ENCODE results near the gene VIPR2.
"Not testable (repeated sequence)": the region's sequence is repeated elsewhere in the genome, so short reads cannot be mapped to it uniquely, and the experiment has no call there.

The VIPR2 gene

DNA sequence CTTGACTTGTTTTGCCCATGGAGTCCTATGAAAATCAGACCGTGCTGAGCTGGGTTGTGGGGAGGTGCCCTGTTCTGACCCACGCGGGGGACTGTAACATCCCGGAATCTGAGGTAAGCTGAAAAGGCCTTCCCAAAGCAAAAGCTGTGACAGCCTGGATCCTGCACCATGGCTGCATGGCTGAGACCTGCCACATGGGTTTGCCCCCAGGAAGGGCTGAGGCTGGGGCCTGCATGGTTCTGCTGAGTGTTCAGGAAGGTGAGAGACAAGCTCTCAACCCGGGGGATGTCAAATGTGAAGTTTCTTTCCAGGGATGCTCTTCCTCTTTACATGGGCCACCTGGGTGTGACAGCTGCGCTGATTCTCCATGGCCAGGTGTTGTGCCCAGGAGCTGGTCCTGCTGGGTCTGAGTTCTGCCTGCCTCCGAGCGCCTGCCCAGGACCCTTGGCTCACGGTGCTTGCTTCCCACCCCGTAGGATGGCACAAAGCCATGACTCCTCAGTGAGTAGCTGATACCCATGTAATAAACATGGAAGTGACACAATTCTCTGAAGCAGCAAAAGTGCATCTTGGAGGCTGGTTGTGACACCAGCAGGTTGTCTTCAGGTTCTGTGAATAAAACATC is 58.3 kb downstream of the VIPR2 start:
- DNase-seq: no peak

DNA sequence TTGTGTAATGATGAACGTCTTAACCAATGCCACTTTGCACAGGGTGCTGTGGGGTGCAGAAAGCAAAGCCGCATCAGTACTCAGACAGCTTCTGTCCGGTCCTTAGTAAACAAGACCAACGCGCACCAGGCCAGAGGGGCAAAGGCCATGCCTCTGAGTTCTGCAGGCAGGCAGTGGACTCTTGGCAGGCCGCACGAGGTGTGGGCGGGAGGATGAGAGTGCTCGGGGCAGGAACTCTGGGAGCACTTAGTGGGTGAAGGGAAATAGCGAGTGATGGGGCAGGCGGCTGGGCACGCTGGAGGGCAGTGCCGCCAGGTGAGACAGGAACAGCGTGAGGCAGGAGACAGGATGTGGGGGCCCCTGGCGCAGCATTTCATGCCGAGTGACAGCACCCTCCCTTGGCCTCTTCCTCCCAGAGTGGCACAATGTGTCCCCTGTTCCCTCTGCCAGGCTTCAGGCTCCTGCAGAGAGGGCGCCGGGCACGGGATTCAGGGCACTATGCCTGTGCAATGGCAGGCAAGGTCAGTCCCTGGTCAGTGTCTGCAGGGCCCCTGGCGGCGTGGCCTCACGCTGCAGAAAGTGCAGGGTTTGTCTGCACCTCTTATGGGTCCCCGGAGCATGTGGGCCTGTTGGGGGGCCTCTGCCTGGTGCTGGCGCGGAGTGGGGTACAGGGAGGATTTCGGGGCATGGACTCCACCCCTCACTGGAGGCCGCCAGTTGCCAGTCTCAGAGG is 60.4 kb downstream of the VIPR2 start:
- no peak for DNase-seq

DNA sequence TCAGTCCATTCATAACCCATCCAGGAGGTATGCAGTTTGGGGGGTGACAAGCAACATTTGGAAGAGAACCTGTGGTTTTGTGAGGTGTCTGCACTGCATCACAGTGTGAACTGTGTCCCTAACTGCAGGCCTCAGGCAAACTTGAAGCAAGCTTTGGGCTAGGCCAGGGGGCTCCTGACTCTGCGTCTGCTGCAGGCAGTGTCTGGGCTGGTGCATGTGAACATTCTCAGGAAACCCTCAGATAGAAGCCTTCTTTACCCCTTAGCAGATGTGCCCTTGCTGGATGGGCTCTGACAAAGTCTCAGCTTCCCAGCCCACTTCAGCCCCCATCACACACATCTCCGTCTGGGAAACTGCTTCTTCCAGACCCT is 61.0 kb downstream of the VIPR2 start:
- no peak for DNase-seq

DNA sequence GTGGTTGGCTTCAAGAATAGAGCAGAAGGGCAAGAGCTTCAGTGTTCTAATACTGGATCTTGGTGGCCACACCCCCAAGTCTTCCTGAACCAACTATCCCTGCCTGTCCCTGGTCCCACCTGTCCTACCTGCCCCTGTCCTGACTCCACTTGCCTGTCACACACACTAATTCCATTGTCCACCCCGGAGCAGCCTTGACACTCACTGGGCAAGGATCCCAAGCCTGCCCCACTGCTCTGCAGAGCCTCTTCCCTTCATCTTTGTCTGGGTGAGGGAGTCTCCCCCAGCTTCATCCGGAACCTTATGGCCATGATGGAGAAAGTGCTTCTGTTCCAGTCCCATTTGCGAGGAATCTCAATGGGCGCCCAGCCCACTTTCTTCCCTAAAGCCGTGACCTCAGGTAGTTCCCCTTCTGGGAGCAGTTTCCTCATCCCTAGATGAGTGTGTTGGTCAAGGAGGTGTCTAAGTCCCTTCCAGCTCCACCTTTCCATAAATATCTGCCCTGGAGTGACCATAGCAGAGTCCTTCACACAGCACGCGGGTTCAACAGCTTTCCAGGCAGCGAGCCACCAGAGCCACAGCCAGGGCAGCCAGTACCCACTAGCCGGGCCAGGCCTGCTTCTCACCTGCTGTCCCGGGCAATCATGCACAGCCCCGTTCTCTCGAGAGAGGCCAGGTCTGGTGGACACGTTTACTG is 61.5 kb downstream of the VIPR2 start:
- DNase-seq: no peak

DNA sequence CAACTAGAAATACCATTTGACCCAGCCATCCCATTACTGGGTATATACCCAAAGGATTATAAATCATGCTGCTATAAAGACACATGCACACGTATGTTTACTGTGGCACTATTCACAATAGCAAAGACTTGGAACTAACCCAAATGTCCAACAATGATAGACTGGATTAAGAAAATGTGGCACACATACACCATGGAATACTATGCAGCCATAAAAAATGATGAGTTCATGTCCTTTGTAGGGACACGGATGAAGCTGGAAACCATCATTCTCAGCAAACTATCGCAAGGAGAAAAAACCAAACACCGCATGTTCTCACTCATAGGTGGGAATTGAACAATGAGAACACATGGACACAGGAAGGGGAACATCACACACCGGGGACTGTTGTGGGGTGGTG is 62.6 kb downstream of the VIPR2 start:
- DNase-seq: not testable (repeated sequence)

DNA sequence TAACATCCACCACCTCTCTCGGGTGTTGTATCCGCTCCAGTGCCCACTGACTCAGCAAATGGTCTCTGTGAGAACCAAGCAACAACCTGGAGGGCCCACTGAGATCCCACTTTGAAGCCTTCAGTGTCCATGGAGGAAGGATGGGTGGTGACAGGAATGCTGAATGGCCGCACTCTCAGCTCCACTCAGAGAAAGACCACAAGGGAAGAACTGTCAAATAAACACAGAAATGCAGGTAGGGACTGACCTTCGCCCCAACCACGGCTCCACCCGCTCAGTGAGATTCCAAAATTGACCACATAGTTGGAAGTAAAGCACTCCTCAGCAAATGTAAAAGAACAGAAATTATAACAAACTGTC is 65.8 kb downstream of the VIPR2 start:
- no peak for DNase-seq

DNA sequence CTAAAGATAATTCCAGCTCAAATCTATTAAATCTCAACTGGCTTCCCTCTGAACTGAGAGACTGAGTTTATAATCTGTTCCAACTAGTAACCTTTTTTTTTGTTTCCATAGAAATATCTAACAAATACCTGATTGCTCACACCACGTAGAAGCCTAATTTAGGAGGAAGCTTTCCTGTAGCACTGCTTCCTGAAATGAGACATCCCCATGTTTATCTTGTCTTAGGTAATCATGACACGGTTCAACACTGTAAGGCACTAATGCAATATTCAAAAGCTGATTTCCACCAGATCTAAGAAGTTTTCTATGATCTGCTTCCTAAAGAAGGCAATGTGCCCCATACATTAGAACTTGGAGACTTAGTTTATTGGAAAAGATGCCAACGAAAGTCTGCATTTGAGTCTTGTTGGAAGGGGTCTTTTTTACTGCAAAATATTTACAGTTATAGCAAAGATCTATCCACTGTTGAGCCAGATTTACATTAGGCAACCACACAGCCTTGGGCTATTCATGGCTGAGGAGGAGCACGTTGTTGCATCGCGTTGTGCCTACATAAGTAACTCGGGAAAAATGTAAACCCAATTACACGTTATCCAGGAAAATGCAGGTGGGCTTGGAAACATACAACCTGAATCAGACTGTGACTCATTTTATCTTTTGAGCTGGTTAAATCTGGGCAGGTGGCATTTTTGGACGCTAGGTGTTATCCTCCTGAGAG is 66.3 kb downstream of the VIPR2 start:
- no peak for DNase-seq

DNA sequence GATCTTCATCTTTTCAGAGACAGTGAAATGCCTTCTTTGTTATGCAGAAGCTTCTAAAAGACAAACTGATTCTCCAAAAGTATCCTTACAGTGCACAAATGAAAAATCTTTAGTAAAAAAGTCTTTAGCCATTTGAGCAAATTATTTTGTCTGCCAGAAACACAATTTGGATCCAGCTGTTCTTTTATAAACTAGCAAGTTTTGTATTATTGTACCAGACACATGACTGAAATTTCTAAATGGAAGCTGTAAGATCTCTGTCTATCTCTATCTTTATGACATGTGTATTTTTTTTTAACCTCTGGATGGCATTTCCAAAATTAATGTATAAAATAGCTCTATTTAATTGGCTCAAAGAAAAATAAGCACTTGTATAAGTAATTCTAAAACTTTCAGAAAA is 68.3 kb downstream of the VIPR2 start:
- no peak for DNase-seq

DNA sequence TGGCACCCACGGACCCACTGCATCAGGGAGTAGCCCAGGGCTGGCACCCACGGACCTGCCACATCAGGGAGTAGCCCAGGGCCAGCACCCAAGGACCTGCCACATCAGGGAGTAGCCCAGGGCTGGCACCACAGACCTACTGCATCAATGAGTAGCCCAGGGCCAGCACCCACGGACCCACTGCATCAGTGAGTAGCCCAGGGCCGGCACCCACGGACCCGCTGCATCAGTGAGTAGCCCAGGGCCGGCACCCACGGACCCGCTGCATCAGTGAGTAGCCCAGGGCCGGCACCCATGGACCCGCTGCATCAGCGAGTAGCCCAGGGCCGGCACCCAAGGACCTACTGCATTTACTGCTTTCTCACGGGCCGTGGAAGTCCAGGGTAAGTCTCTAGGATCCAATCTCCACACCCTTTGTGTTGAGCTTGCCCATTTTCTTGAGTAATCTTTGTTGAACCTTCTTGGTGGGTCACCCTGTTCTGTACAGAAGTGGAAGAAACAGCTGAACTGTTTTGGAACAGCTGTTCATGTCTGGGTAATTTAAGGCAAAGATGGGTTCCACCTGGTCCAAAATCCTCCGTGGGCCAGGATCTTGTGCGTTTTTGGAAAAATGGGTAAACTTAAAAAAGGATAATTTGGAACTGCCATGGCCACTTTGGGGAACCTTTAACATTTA is 69.0 kb downstream of the VIPR2 start:
- DNase-seq: no peak

DNA sequence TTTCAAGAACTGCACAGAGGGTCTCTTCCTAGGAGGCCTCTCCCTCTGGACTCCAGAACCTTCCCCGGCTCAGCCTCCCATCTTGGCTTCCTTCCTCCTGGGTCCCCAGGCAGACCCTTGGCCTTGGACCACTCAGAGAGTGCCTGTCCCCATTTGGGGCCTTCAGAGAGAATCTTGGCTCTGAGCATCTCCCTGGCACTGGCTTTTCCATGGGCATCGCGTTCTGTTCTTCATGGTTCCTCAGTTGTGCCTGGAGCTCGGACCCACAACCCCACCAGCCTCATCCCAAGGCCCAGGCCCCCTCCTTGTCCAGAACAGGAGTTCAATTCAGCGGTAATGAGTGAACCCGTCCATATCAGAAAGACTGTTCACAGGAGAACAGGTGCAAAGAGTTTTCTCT is 73.4 kb downstream of the VIPR2 start:
- DNase-seq: no peak

DNA sequence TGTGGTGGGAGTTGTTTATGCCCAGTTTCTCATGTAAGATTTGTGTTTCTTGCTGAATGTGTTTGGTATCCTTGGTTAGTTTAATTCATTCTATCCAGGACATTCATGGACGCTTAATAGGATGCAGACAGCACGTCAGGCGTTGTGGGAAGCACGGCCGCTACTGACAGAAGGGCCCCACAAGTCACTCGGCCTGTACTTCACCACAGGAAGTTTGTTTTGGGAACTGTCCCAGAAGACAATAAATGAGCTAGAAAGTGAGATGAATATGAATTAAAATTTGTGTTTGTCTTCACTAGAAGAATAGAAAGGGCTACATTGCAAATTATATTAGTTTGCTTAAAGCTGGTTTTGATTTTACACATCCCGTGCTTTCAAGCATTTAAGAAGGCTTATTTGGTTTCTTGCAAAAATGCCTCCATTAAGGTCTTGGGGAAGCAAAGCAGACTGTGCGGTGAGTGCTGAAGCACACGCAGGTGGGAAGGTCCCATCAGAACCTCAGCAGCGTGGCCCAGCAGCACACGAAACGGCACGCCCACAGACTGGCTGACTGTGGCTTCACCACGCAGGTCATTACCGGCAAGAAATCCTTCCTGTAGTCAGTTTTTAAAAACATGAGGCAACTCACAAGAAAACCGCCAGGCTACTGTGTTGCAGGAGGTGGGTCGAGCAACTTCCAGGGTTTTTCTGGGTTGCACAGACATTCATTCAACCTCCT is 74.1 kb downstream of the VIPR2 start:
- no peak for DNase-seq

DNA sequence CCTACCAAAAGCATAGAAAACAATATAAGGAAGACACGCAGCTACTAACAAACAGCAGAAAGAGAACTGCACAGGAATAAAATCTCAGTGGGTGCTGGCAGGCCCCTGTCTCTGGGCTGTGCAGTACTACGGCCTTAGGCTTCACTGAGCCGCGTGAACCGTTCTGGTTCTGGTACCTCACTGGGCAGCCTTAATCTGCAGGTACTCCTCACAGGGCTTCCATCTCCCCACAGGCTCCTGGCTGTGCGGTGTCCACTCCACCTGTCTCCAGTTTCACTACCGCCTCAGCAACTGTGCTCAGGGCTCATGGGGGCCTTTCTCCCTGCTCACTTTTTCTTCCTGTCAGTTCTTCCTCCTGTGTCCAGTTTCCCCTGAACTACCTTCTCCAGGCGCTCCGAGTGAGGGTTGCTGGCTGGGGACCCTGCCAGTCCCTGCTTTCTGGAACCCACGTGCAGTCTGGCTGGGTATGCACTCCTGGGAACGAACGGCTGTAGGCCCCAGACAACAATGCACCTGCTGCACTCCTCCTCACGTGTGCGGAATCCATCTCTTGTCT is 75.7 kb downstream of the VIPR2 start:
- DNase-seq: no peak

DNA sequence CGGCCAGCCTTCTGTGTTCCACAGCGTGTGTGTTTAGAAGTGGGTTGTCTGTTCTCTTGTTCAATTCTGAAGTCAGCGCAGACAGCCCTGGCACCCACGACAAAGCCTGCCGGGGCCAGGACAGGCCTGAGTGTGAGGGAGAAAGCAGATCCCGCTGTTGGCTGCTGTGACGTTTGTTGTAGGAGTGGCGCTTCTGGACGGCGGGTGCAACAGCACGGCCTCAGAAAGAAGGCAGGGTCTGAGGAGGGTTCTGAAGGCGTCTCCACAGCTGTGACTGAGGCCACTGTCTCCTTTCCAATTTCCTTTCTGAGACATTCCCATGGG is 76.2 kb downstream of the VIPR2 start:
- DNase-seq: peak; percentile 59

DNA sequence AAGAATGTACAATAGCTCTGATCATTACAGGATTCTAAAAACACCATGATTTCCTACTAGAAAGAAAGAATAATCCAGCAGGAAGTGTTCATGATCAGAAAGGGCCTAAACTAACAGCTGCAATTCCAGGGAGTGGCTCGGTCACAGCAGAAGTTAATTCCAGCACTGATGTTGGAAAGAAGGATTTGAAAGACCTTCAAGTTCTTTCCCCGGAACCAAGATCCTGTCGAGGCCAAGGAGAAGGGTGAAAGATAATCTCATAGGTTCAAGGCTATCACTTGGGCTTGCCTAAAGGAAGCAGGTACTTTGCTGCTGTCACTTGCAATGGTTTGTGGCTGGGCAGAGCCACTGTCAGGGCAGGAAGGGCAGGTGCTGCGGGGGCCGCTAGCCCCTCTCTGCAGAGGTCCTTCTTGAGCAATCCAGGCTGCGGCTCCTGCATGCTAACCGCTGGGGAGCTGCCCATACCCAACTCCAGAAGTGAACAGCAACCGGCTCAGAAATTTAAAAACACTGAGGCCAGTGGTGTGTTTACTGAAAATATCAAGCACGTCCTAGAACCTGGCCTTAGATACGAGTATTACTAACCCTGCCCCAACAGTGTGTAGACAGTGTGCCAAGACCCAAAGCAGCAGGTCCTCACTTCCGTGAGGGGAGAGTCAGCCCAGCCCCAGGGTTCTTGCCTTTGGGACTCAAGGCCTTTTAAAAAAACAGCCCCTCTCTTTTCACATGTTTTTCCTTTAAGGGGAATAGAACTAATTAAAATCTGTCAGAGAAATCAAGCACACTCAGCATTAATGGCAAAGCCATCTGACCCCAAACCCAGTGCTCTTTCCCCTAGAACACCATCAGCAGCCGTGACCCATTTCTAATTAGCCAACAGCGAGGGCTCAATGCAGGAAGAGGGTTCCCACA is 76.8 kb downstream of the VIPR2 start:
- DNase-seq: no peak

DNA sequence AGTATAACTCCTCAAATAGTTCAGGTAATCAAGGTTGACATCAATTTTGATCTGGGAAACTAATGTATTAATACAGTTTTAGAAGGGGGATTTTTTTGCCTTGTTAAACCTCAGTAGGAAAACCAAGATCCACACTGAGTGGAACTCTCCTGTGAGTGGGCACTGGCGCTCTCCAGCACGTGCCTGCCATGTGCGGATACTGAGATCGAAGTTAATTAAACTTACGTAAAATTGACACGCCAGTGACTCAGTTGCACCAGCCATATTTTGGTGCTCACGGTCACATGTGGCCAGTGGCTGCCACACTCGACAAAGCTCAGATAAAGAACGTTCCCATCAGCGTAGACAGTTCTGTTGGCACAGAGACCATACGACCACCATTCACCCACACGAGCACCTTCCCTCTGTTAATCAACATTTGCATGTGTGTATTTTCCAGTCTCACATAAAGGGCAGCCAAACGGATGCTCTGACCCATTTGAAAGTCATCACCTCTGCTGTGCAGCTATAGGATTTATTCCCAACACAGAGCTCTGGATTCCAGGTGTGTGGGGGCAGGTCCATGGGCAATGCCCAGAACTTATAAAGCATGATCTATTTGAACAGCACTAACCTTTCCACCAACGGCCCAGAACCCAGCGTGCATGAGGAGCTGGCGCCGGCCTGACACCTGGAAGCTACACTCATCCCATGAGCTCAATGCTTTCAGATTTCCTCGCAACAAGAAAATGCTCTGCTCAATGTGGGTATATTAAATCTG is 77.7 kb downstream of the VIPR2 start:
- no peak for DNase-seq

DNA sequence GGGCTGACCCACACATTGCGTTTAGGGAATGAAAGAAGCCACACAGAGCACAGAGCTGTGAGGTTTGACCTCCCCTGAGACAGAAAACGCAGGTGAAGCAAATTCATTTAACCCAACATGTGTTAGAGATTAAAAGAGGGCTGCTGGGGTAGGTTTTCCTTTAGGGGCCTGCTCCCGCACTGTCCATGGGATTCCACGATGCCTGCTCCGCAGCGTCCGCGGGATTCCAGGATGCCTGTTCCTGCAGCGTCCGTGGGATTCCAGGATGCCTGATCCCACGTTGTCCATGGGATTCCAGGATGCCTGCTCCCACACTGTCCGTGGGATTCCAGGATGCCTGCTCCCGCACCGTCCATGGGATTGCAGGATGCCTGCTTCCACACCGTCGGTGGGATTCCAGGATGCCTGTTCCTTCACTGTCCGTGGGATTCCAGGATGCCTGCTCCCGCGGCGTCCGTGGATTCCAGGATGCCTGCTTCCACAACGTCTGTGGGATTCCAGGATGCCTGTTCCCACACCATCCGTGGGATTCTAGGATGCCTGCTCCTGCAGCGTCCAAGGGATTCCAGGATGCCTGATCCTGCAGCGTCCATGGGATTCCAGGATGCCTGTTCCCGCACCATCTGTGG is 78.7 kb downstream of the VIPR2 start:
- DNase-seq: no peak

DNA sequence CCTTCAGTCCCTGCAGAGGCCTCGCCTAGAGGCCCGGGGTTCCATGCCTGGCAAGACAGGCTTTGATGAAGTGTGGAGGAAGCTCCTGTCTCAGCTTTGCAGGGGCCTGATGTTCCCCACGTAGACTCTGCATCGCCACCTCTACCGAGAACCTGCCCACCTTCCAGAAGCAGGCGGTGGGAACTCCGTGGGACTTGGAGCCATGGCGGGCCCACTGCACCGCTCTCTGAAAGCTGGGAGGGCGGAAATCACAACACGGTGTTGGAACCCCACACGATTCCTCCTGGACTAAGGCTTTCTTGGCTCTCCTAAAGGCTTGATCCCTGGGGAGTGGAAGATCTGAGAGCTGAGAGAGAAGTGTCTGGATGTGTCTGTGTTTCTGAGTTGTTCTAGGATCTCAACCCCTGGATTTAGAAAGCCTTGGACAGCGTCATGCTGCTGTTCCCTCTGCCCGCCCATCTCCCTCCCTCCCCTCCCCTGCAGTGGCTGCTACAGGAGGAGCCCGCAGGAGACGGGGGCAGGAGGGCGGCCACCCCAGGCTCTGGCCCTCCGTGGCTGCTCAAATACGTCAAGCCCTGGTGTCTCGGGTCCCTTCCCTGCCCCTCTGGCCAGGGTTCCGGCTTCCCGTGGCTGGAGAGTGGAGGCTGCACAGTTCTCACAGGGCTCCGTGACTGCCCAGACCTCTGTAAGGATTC is 79.7 kb downstream of the VIPR2 start:
- no peak for DNase-seq

DNA sequence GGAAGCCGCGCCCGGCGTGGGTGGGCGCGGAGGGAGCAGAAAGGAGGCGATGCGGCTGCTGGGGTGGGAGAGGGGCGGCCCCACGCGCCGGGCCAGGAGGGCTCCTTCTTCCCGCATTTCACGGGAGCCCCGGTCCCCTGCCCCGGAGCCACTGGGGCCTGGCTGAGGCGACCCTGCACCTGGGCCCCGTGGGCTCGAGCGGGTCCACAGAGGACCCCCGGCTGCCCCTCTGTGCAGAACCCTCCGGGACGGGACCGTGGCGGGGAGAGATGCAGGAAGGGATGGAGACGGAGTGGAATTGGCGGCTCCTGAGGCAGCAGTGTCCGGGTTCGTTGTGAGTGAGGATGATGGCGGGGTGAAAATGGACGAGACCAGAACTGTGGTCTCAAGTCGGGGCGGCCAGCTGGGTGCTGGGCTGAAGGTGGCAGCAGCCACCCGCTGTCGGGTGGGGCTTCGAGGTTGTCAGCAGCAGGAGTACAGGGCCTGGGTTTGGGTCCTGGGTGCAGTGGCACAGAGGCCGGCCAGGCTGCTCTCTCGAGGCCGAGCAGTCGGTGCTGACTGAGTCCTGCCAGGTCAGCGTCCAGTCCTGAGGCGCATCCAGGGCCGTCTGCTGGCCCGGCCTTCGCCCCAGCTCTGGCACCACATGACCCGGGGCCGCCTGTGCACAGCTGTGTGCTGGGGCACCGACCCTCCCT is 80.4 kb downstream of the VIPR2 start:
- DNase-seq: no peak
